DOHH2 (cell line): ENCODE data around the gene HTRA1.

Experiments
- CTCF ChIP-seq: fragments of 200-600 bp; sonication (generic); IDR thresholded peaks from one replicate; pipeline ENCODE4 v1.5.1; 2014; ENCODE audit warnings: antibody characterized with exemption, mild to moderate bottlenecking, low read depth, low read length; ENCODE audit not compliant: poor library complexity, severe bottlenecking
- EZH2phosphoT487 ChIP-seq: fragments of 200-600 bp; sonication (generic); IDR thresholded peaks from 2 replicates; pipeline ENCODE4 v1.6.1; 2017; ENCODE audit warnings: borderline replicate concordance, mild to moderate bottlenecking, antibody characterized with exemption, low read length, moderate library complexity, mixed read lengths

- TF ChIP-seq CTCF: no peak
- TF ChIP-seq EZH2phosphoT487: no peak
Measured at GRCh38 chr10:122560279-122560804, 99.0 kb downstream of the HTRA1 start, which contains the start of gene DMBT1.
